ENCODE measurements around the gene RTEL1. TPM values are rescaled to one million over a fixed set of nuclear protein-coding genes. Genes with fewer than 3 reads are reported as not detected.
"Not testable (repeated sequence)": the region's sequence is repeated elsewhere in the genome, so short reads cannot be mapped to it uniquely, and the experiment has no call there.

Gene RTEL1
- total RNA-seq, 2 experiments from 2014 or later: 25.5 to 27.6 TPM

DNA sequence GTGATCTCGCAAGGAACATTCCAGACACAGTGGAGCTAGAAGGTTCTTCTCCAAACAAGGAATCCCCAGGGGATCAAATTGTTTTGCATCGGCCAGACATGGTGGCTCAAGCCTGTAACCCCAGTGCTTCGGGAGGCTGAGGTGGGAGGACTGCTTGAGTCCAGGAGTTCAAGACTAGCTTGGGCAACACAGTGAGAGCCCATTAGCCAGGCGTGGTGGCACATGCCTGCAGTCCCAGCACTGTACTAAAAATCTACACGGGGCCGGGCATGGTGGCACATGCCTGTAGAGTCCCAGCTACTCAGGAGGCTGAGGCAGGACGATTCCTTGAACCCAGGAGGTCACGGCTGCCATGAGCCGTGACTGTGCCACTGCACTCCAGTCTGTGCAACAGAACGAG lies 46.5 kb upstream of the RTEL1 start:
- intact Hi-C loops (cut with DNase I, micrococcal nuclease): no loop called here
- POLR2A ChIA-PET: interaction anchor here (0.6 kb wide), 1 partner anchor 18 kb away, joined by 3 read pairs; no protein-coding TSS in a partner anchor
- Mint-ChIP-seq H3K4me3 (no peak overlapping the region), H3K27ac (no peak overlapping the region), H3K27me3 (no peaks in the 10 kb centered on the region), H3K9me3 (no peaks in the 10 kb centered on the region), H3K36me3 (ENCODE audit: low read depth) (peaks cover 46% of the 10 kb centered on the region), H3K4me1 (ENCODE audit: low read depth) (no peaks in the 10 kb centered on the region)
- CTCF ChIA-PET: interaction anchor here (1.4 kb wide), 1 partner anchor 30 kb away, joined by 3 read pairs; no protein-coding TSS in a partner anchor
- TF ChIP-seq, protein P1, sequence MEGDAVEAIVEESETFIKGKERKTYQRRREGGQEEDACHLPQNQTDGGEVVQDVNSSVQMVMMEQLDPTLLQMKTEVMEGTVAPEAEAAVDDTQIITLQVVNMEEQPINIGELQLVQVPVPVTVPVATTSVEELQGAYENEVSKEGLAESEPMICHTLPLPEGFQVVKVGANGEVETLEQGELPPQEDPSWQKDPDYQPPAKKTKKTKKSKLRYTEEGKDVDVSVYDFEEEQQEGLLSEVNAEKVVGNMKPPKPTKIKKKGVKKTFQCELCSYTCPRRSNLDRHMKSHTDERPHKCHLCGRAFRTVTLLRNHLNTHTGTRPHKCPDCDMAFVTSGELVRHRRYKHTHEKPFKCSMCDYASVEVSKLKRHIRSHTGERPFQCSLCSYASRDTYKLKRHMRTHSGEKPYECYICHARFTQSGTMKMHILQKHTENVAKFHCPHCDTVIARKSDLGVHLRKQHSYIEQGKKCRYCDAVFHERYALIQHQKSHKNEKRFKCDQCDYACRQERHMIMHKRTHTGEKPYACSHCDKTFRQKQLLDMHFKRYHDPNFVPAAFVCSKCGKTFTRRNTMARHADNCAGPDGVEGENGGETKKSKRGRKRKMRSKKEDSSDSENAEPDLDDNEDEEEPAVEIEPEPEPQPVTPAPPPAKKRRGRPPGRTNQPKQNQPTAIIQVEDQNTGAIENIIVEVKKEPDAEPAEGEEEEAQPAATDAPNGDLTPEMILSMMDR (IDR thresholded peaks at IDR 0.05): no peak
- no peak overlapping the region for H3K27ac ChIP-seq (ENCODE audit: low read depth in 1 of 2, low read length in 2 of 2)
- peaks cover 2% of the 10 kb centered on the region for H3K4me1 ChIP-seq (ENCODE audit: insufficient read depth, low read length)
- H3K36me3 ChIP-seq (ENCODE audit: insufficient read depth, low read length): peaks cover 19% of the 10 kb centered on the region
- DNase-seq (no peak), ATAC-seq (ENCODE audit: poor library complexity) (no peak)
- H3K27me3 ChIP-seq (ENCODE audit: control insufficient read depth in 1 of 2, insufficient read depth in 2 of 2, low read length in 2 of 2): no peaks in the 10 kb centered on the region
- no peaks in the 10 kb centered on the region for H3K9me3 ChIP-seq (ENCODE audit: control insufficient read depth in 1 of 2, insufficient read depth in 1 of 2, low read length in 2 of 2)
- no peak overlapping the region for H3K4me3 ChIP-seq (ENCODE audit: low read length)

DNA sequence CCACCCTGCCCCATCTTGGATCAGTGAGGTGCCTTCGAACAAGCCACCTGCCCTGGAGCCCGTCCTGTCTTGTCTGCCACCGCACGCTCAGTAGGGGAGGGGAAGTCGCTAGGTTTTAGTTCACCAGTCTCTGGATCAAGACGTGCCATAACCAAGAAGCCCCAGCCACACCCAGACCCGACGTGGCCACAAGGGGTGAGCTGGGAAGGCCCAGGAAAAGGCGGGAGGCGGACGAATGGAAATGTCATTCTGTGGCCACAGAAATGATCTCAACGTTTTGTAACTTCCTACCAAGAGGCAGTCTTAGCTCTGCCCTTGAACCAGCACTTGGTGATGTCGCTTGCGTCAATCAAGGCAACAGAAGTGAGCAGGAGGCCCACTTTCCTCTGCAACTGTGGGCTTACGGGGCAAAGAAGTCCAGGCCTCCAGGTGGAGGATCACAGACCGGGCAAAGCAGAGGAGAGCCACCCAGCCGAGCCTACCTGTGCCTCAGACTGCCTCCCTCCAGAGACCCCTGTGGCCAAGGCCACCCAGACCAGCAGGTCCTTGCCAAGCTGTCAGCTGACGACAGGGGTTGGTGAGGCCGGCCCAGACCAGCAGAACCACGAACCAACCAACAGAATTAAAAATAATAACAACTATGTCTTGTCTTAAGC lies 45.7 kb upstream of the RTEL1 start:
- H3K36me3 Mint-ChIP-seq (ENCODE audit: low read depth): peaks cover 53% of the 10 kb centered on the region
- no peak for ATAC-seq (ENCODE audit: poor library complexity)
- H3K9me3 ChIP-seq (ENCODE audit: control insufficient read depth in 1 of 2, insufficient read depth in 1 of 2, low read length in 2 of 2): no peaks in the 10 kb centered on the region
- H3K27ac Mint-ChIP-seq: no peak overlapping the region
- ChIA-PET CTCF (interaction anchor here (1.4 kb wide), 1 partner anchor 30 kb away, joined by 3 read pairs; no protein-coding TSS in a partner anchor), POLR2A (no interaction called here)
- H3K27me3 ChIP-seq (ENCODE audit: control insufficient read depth in 1 of 2, insufficient read depth in 2 of 2, low read length in 2 of 2): no peaks in the 10 kb centered on the region
- TF ChIP-seq, protein P1 (IDR thresholded peaks at IDR 0.05): no peak
- H3K27me3 Mint-ChIP-seq: no peaks in the 10 kb centered on the region
- H3K4me1 Mint-ChIP-seq (ENCODE audit: low read depth): no peaks in the 10 kb centered on the region
- intact Hi-C loops (cut with DNase I, micrococcal nuclease): no loop called here
- no peaks in the 10 kb centered on the region for H3K9me3 Mint-ChIP-seq
- peaks cover 27% of the 10 kb centered on the region for H3K36me3 ChIP-seq (ENCODE audit: insufficient read depth, low read length)
- no peak overlapping the region for H3K4me3 ChIP-seq (ENCODE audit: low read length)
- H3K4me3 Mint-ChIP-seq: no peak overlapping the region
- H3K4me1 ChIP-seq (ENCODE audit: insufficient read depth, low read length): peaks cover 2% of the 10 kb centered on the region
- H3K27ac ChIP-seq (ENCODE audit: low read depth in 1 of 2, low read length in 2 of 2): no peak overlapping the region
- peak in 2 of 14 experiments; percentile 35 to 48 for DNase-seq

DNA sequence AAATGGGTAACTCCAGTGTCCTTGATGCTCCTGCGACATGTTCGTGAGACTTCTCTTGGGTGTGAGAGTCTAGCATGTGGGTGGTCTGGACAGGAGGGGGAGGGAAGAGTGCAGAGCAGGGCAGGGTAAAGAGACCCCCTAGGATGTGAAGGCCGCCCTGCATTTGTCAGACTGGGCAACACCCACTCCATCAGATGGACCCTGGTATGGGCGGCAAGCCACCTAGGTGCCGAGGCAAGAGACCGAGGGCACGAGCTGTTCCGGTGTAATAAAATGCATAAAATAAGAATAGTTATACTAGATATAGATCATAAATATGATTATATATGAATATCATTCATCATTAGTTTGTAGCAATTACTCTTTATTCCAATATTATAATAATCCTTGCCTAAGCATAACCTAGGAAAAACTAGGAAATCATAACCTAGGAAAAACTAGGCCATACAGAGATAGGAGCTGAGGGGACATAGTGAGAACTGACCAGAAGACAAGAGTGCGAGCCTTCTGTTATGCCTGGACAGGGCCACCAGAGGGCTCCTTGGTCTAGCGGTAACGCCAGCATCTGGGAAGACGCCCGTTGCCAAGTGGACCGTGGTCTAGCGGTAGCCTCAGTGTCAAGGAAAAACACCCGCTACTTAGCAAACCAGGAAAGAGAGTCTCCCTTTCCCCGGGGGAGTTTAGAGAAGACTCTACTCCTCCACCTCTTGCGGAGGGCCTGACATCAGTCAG lies 44.1 kb upstream of the RTEL1 start:
- intact Hi-C loops (cut with DNase I, micrococcal nuclease): loop anchor here in 1 of 2 experiments (2.0 kb wide), 1 partner anchor 29 kb away; no protein-coding TSS in a partner anchor
- H3K27ac ChIP-seq (ENCODE audit: low read depth in 1 of 2, low read length in 2 of 2); H3K4me1 ChIP-seq (ENCODE audit: insufficient read depth, low read length); H3K9me3 ChIP-seq (ENCODE audit: control insufficient read depth in 1 of 2, insufficient read depth in 1 of 2, low read length in 2 of 2); H3K4me1 Mint-ChIP-seq (ENCODE audit: low read depth); ATAC-seq (ENCODE audit: poor library complexity); H3K27ac Mint-ChIP-seq; H3K27me3 Mint-ChIP-seq; H3K27me3 ChIP-seq (ENCODE audit: control insufficient read depth in 1 of 2, insufficient read depth in 2 of 2, low read length in 2 of 2); H3K4me3 ChIP-seq (ENCODE audit: low read length); H3K9me3 Mint-ChIP-seq; DNase-seq; H3K4me3 Mint-ChIP-seq: not testable (repeated sequence)
- ChIA-PET POLR2A (interaction anchor here (1.1 to 2.2 kb wide), 2 partner anchors 21 to 28 kb away, joined by 3 to 6 read pairs; no protein-coding TSS in a partner anchor), CTCF (interaction anchor here (1.5 kb wide), 1 partner anchor 28 kb away, joined by 4 read pairs; no protein-coding TSS in a partner anchor)
- H3K36me3 Mint-ChIP-seq (ENCODE audit: low read depth): peaks cover 67% of the 10 kb centered on the region
- peaks cover 42% of the 10 kb centered on the region for H3K36me3 ChIP-seq (ENCODE audit: insufficient read depth, low read length)
- TF ChIP-seq, protein P1 (IDR thresholded peaks at IDR 0.05): peak; percentile 55

All from CD4-positive, alpha-beta T cell (primary cell).